DND-41 (cell line): ENCODE data around the gene KRT79.

ENCODE experiments used
- EZH2 ChIP-seq: IDR thresholded peaks from 3 replicates; pipeline ENCODE4 v1.6.1; 2012; ENCODE audit warnings: borderline replicate concordance, low read depth, mild to moderate bottlenecking, moderate library complexity, low read length, inconsistent platforms; ENCODE audit not compliant: severe bottlenecking
- TF ChIP-seq, protein P1 (sequence below): IDR thresholded peaks from 2 replicates; pipeline ENCODE4 v1.5.1; 2012; ENCODE audit warnings: borderline replicate concordance, low read length, moderate library complexity, mild to moderate bottlenecking; ENCODE audit not compliant: poor library complexity, severe bottlenecking; ENCODE audit errors: extremely low read depth

DNA sequence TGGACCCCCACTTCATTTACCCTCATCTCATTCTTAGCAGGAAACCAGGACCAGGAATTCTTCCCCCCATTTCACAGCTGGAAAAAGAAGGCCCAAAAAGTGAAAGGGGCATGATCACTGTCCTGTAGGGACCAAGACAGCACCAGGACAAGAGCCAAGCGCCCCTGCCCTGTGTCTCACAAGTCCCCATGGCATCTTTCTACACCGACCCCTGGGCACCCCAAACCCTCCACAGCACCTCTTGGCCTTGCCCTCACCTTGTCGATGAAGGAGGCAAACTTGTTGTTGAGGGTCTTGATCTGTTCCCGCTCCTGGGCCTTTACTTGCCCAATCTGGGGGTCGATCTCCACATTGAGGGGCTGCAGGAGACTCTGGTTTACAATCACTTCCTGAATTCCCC, 57.7 kb downstream of the KRT79 start:
- TF ChIP-seq, protein P1, sequence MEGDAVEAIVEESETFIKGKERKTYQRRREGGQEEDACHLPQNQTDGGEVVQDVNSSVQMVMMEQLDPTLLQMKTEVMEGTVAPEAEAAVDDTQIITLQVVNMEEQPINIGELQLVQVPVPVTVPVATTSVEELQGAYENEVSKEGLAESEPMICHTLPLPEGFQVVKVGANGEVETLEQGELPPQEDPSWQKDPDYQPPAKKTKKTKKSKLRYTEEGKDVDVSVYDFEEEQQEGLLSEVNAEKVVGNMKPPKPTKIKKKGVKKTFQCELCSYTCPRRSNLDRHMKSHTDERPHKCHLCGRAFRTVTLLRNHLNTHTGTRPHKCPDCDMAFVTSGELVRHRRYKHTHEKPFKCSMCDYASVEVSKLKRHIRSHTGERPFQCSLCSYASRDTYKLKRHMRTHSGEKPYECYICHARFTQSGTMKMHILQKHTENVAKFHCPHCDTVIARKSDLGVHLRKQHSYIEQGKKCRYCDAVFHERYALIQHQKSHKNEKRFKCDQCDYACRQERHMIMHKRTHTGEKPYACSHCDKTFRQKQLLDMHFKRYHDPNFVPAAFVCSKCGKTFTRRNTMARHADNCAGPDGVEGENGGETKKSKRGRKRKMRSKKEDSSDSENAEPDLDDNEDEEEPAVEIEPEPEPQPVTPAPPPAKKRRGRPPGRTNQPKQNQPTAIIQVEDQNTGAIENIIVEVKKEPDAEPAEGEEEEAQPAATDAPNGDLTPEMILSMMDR, result no peak
- TF ChIP-seq EZH2, result no peak
